A673 (cell line): ENCODE data around the gene B4GALT6. TPM values are rescaled to one million over a fixed set of nuclear protein-coding genes. Genes with fewer than 3 reads are reported as not detected.

Experiments
- BruUV-seq: library from RNA; stranded (reverse); fragments of 400-500 nt; replicated peaks from 2 replicates; lab custom pipeline; 2021; lab: Mats Ljungman, UMichigan
- CTCF ChIA-PET: fragments of 300-600 bp; sonication (Branson Sonifier 250); formaldehyde crosslinking; loops from one replicate; lab custom pipeline; 2022; ENCODE audit warnings: antibody characterized with exemption; lab: Charles Lee
- POLR2A ChIA-PET: fragments of 300-600 bp; sonication (Branson Sonifier 250); formaldehyde crosslinking; loops from one replicate; lab custom pipeline; 2022; ENCODE audit warnings: antibody characterized with exemption; ENCODE audit not compliant: low non-redundant PET; lab: Charles Lee
- DNase-seq: peaks from one replicate; pipeline ENCODE4 v3.0.0-alpha.2; 2015; ENCODE audit warnings: low spot score
- H3K27ac ChIP-seq: fragments of 200-600 bp; sonication (generic); 2 replicates; pipeline ENCODE4 v1.5.1; 2016; ENCODE audit warnings: mixed run types, low read depth, mild to moderate bottlenecking, mixed read lengths, antibody characterized with exemption, low read length; ENCODE audit not compliant: poor library complexity, severe bottlenecking
- H3K27me3 ChIP-seq: fragments of 200-600 bp; sonication (generic); replicated peaks from 2 replicates; pipeline ENCODE4 v1.6.1; 2017; ENCODE audit warnings: mixed run types, low read depth, mild to moderate bottlenecking, mixed read lengths, antibody characterized with exemption, low read length; ENCODE audit not compliant: insufficient read depth, poor library complexity
- H3K36me3 ChIP-seq: fragments of 200-600 bp; sonication (generic); 2 replicates; pipeline ENCODE4 v1.6.1; 2016; ENCODE audit warnings: mixed run types, mild to moderate bottlenecking, mixed read lengths, antibody characterized with exemption, low read length; ENCODE audit not compliant: insufficient read depth, poor library complexity, severe bottlenecking
- H3K4me1 ChIP-seq: fragments of 200-600 bp; sonication (generic); 2 replicates; pipeline ENCODE4 v1.6.1; 2017; ENCODE audit warnings: mixed run types, mild to moderate bottlenecking, mixed read lengths, antibody characterized with exemption, low read length; ENCODE audit not compliant: insufficient read depth, poor library complexity, severe bottlenecking
- H3K4me3 ChIP-seq: fragments of 200-600 bp; sonication (generic); 2 replicates; pipeline ENCODE4 v1.5.1; 2016; ENCODE audit warnings: low read depth, mixed run types, mild to moderate bottlenecking, mixed read lengths, low read length; ENCODE audit not compliant: poor library complexity, severe bottlenecking
- H3K9me3 ChIP-seq: fragments of 200-600 bp; sonication (generic); 2 replicates; pipeline ENCODE4 v1.6.1; 2016; ENCODE audit warnings: mixed run types, low read depth, mild to moderate bottlenecking, mixed read lengths, antibody characterized with exemption, low read length; ENCODE audit not compliant: poor library complexity, severe bottlenecking
- EZH2 ChIP-seq: fragments of 200-600 bp; sonication (generic); IDR thresholded peaks from 2 replicates; pipeline ENCODE4 v1.6.1; 2017; ENCODE audit warnings: borderline replicate concordance, low read depth, mild to moderate bottlenecking, mixed read lengths, antibody characterized with exemption, low read length; ENCODE audit not compliant: poor library complexity, severe bottlenecking
- intact Hi-C: fragments of 100-400 bp; cut with micrococcal nuclease; formaldehyde crosslinking; loops from one replicate; pipeline ENCODE4 v1.10.0; 2022; ENCODE audit not compliant: unreplicated experiment
- total RNA-seq: library from RNA; stranded (reverse); gene quantifications from 2 replicates; pipeline ENCODE4 v1.2.3, GENCODE V29; 2021
- TF ChIP-seq, protein P1 (sequence below): fragments of 300-800, 200-600 bp; sonication (generic); conservative IDR thresholded peaks from 2 replicates; pipeline ENCODE4 v1.5.1; 2017; ENCODE audit warnings: low read depth, mild to moderate bottlenecking, antibody characterized with exemption, low read length, moderate library complexity, mixed read lengths

Gene B4GALT6
- total RNA-seq, 1 experiment from 2014 or later = 6.0 TPM

DNA sequence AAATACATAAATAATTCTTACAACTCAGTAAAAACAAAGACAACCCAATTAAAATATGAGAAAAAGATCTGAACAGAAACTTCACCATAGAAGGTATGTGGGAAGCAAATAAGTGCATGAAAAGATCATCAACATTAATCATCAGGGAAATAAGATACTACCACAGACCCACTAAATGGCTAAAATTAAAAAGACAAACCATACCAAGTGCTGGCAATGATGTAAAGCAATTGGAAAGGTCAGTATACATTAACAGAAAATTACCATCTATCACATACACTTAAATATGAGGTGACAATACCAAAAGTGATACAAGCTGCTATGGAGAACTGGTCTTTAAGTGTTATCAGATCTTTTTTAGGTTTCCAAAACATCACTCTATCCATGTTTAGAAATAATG lies 48.0 kb downstream of the B4GALT6 start:
- POLR2A ChIA-PET = no interaction called here
- Histone ChIP-seq H3K4me3 (no peak overlapping the region), H3K4me1 (no peaks in the 10 kb centered on the region), H3K9me3 (no peaks in the 10 kb centered on the region), H3K36me3 (no peaks in the 10 kb centered on the region), H3K27ac (no peak overlapping the region), H3K27me3 (no peaks in the 10 kb centered on the region)
- no TSS peak for BruUV-seq
- CTCF ChIA-PET = no interaction called here
- intact Hi-C loops = no loop called here
- no peak for DNase-seq
- TF ChIP-seq, protein P1, sequence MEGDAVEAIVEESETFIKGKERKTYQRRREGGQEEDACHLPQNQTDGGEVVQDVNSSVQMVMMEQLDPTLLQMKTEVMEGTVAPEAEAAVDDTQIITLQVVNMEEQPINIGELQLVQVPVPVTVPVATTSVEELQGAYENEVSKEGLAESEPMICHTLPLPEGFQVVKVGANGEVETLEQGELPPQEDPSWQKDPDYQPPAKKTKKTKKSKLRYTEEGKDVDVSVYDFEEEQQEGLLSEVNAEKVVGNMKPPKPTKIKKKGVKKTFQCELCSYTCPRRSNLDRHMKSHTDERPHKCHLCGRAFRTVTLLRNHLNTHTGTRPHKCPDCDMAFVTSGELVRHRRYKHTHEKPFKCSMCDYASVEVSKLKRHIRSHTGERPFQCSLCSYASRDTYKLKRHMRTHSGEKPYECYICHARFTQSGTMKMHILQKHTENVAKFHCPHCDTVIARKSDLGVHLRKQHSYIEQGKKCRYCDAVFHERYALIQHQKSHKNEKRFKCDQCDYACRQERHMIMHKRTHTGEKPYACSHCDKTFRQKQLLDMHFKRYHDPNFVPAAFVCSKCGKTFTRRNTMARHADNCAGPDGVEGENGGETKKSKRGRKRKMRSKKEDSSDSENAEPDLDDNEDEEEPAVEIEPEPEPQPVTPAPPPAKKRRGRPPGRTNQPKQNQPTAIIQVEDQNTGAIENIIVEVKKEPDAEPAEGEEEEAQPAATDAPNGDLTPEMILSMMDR = no peak
- TF ChIP-seq EZH2 = no peak

DNA sequence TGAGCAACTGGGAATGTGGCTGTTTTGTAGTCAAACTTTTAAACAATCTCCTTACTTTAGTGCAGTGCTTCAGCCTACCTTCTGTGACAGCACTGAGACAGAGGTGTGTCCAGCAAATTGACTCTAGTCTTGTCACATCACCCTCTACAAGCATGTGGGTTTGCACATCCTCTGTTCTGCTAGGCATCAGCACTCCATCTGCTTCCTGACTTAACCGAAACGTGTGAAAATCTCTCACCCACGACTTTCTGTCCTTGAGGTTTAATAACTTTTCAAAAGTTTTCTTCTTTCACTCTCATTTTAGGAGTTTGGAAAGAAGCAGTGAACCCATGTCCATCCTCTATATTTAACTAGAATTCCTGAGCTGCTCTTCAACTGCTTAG lies 50.1 kb downstream of the B4GALT6 start:
- TF ChIP-seq EZH2 = no peak
- TF ChIP-seq, protein P1 = no peak
- POLR2A ChIA-PET = no interaction called here
- Histone ChIP-seq H3K4me1 (no peaks in the 10 kb centered on the region), H3K4me3 (no peak overlapping the region), H3K27me3 (no peaks in the 10 kb centered on the region), H3K27ac (no peak overlapping the region), H3K9me3 (no peaks in the 10 kb centered on the region), H3K36me3 (no peaks in the 10 kb centered on the region)
- CTCF ChIA-PET = no interaction called here
- BruUV-seq = no TSS peak
- no peak for DNase-seq
- intact Hi-C loops = no loop called here

DNA sequence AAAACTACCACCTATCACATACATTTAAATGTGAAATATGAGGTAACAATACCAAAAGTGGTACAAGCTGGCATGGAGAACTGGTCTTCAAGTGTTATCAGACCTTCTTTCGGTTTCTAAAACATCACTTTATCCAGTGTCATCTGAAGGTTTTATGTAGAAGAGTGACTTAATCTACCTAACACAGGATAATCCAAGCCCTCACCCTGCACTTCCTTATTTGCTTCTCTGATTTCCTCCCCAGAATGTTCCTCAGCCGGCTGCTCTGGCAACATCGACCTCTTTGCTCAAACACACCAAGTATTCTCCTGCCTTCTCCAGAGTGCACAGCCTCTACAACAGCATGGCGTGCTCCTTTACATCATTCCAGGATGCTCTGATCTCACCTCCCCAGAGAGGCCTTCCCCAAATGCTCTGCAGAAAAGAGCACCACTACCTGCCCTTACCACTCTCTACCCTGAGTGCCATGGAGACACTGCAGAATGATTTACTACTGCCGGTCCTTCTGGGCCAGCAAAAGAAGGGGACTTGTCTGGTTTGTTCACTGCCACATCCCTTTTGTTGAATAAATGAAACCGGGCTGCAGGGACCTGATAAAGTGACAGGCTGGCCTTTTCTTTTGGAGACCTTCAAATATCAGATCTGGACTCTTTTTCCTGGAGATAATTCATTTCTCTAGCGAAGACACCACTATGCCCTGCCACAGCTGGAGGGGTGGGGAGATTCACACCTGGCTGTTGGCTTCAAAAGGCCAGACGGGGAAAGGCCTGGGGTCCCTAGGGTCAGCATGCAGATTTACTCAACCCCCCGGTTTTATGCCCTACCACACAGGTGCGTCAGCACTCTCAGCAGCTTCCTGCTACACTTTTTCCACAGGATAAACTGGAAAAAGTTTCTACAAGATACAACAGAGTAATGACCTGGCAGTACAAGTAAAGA lies 50.7 kb downstream of the B4GALT6 start:
- Histone ChIP-seq H3K4me3 (no peak overlapping the region), H3K36me3 (no peaks in the 10 kb centered on the region), H3K27ac (no peak overlapping the region), H3K27me3 (no peaks in the 10 kb centered on the region), H3K4me1 (no peaks in the 10 kb centered on the region), H3K9me3 (no peaks in the 10 kb centered on the region)
- TF ChIP-seq, protein P1 = no peak
- no peak for TF ChIP-seq EZH2
- POLR2A ChIA-PET = no interaction called here
- BruUV-seq = no TSS peak
- CTCF ChIA-PET = no interaction called here
- intact Hi-C loops = no loop called here
- no peak for DNase-seq
